SU-DHL-6 (cell line): ENCODE results near the gene PRR22.

Source experiments
- H2AFZ ChIP-seq: fragments of 200-600 bp; sonication (generic); 2 replicates; pipeline ENCODE4 v1.6.1; 2014; ENCODE audit warnings: low read depth, mild to moderate bottlenecking, moderate library complexity, mixed read lengths, antibody characterized with exemption, low read length; ENCODE audit not compliant: severe bottlenecking
- H3F3A ChIP-seq: fragments of 200-600 bp; shearing (Covaris generic); 2 replicates; pipeline ENCODE4 v1.6.0; 2016; ENCODE audit warnings: antibody characterized with exemption, mild to moderate bottlenecking; ENCODE audit not compliant: insufficient read depth
- H3K27ac ChIP-seq: fragments of 200-600 bp; sonication (generic); 2 replicates; pipeline ENCODE4 v1.5.1; 2016; ENCODE audit warnings: low read depth, mild to moderate bottlenecking, low read length, moderate library complexity, mixed read lengths
- H3K27me3 ChIP-seq: fragments of 200-600 bp; sonication (generic), shearing (Covaris generic); 2 replicates; pipeline ENCODE4 v1.6.0; 2014; ENCODE audit warnings: mild to moderate bottlenecking, low read length
- H3K36me3 ChIP-seq: fragments of 200-600 bp; sonication (generic); 2 replicates; pipeline ENCODE4 v1.6.1; 2014; ENCODE audit warnings: mild to moderate bottlenecking, low read length, mixed read lengths
- H3K4me2 ChIP-seq: fragments of 300-600, 200-600 bp; shearing (Covaris generic), sonication (generic); 2 replicates; pipeline ENCODE4 v1.6.0; 2014; ENCODE audit warnings: low read length, low read depth, mild to moderate bottlenecking; ENCODE audit not compliant: poor library complexity, severe bottlenecking
- H3K4me3 ChIP-seq: fragments of 200-600 bp; sonication (generic); 2 replicates; pipeline ENCODE4 v1.5.1; 2014; ENCODE audit warnings: antibody characterized with exemption, low read length, mild to moderate bottlenecking, mixed read lengths; ENCODE audit not compliant: insufficient read depth, poor library complexity, severe bottlenecking
- H3K79me2 ChIP-seq: fragments of 200-600 bp; sonication (generic); 2 replicates; pipeline ENCODE4 v1.6.1; 2014; ENCODE audit warnings: mild to moderate bottlenecking, low read length, moderate library complexity; ENCODE audit not compliant: insufficient read depth
- H3K9ac ChIP-seq: fragments of 200-600 bp; sonication (generic); 2 replicates; pipeline ENCODE4 v1.7.0; 2014; ENCODE audit warnings: mild to moderate bottlenecking, low read length
- H3K9me2 ChIP-seq: fragments of 200-600 bp; sonication (generic); replicated peaks from 2 replicates; pipeline ENCODE4 v1.6.1; 2014; ENCODE audit warnings: low read length; ENCODE audit not compliant: insufficient read depth
- H3K9me3 ChIP-seq: fragments of 200-600 bp; sonication (generic); 2 replicates; pipeline ENCODE4 v1.6.1; 2014; ENCODE audit warnings: low read length, mixed read lengths; ENCODE audit not compliant: insufficient read depth
- H4K20me1 ChIP-seq: fragments of 200-600 bp; sonication (generic); 2 replicates; pipeline ENCODE4 v1.6.1; 2014; ENCODE audit warnings: low read depth, mild to moderate bottlenecking, antibody characterized with exemption, low read length, moderate library complexity, mixed read lengths
- EZH2phosphoT487 ChIP-seq: fragments of 200-600 bp; sonication (generic), shearing (Covaris generic); conservative IDR thresholded peaks from 2 replicates; pipeline ENCODE4 v1.6.1; 2018; ENCODE audit warnings: mild to moderate bottlenecking, antibody characterized with exemption, low read length, moderate library complexity, mixed read lengths
- TF ChIP-seq, protein P1 (sequence below): fragments of 200-600 bp; sonication (generic); IDR thresholded peaks from one replicate; pipeline ENCODE4 v1.5.1; 2017; ENCODE audit warnings: antibody characterized with exemption, mild to moderate bottlenecking, low read length, moderate library complexity; ENCODE audit not compliant: insufficient read depth, poor library complexity, severe bottlenecking

Gene PRR22

DNA sequence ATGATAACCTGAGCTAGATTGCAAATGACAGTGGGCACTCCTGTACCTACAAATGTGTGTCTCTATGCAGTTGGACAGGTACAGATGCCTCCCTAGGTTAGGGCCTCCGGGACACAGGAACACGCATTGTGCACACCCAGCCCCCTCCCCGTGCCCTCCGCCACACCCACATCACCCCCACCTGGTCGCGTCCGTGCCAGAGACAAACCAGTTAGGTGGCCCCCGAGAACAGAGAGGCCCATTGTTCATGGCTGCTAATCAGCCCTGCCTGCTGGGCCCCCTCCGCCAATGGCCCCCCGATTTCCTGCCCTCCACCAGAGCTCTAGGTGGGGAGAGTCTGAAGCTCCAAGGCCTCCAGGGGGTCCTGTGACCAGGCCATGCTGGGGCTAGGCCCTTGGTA lies 34.0 kb upstream of the PRR22 start:
- Histone ChIP-seq H3K9me3 (no peaks in the 10 kb centered on the region), H3K9me2 (no peaks in the 10 kb centered on the region), H3K4me2 (no peak overlapping the region), H3K27ac (no peak overlapping the region), H3F3A (no peaks in the 10 kb centered on the region), H3K27me3 (no peaks in the 10 kb centered on the region), H3K9ac (no peak overlapping the region), H2AFZ (no peak overlapping the region), H4K20me1 (no peaks in the 10 kb centered on the region), H3K36me3 (no peaks in the 10 kb centered on the region), H3K79me2 (no peaks in the 10 kb centered on the region), H3K4me3 (no peak overlapping the region)
- TF ChIP-seq, protein P1, sequence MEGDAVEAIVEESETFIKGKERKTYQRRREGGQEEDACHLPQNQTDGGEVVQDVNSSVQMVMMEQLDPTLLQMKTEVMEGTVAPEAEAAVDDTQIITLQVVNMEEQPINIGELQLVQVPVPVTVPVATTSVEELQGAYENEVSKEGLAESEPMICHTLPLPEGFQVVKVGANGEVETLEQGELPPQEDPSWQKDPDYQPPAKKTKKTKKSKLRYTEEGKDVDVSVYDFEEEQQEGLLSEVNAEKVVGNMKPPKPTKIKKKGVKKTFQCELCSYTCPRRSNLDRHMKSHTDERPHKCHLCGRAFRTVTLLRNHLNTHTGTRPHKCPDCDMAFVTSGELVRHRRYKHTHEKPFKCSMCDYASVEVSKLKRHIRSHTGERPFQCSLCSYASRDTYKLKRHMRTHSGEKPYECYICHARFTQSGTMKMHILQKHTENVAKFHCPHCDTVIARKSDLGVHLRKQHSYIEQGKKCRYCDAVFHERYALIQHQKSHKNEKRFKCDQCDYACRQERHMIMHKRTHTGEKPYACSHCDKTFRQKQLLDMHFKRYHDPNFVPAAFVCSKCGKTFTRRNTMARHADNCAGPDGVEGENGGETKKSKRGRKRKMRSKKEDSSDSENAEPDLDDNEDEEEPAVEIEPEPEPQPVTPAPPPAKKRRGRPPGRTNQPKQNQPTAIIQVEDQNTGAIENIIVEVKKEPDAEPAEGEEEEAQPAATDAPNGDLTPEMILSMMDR, result no peak
- TF ChIP-seq EZH2phosphoT487, result no peak

GRCh38 chr19:5817218-5817617 lies 32.7 kb upstream of the PRR22 start:
- Histone ChIP-seq H3K4me2 (no peak overlapping the region), H4K20me1 (no peaks in the 10 kb centered on the region), H3K27ac (no peak overlapping the region), H3F3A (no peaks in the 10 kb centered on the region), H2AFZ (no peak overlapping the region), H3K4me3 (no peak overlapping the region), H3K9ac (no peak overlapping the region), H3K36me3 (no peaks in the 10 kb centered on the region), H3K9me3 (no peaks in the 10 kb centered on the region), H3K9me2 (no peaks in the 10 kb centered on the region), H3K79me2 (no peaks in the 10 kb centered on the region), H3K27me3 (no peaks in the 10 kb centered on the region)
- no peak for TF ChIP-seq EZH2phosphoT487
- TF ChIP-seq, protein P1, result no peak

GRCh38 chr19:5814852-5815246 lies 30.3 kb upstream of the PRR22 start:
- Histone ChIP-seq H3K4me2 (no peak overlapping the region), H3K9ac (no peak overlapping the region)
- TF ChIP-seq, protein P1, result no peak
- no peak for TF ChIP-seq EZH2phosphoT487

More at GRCh38 chr19:5814852-5815246, 30.3 kb upstream of the PRR22 start:
- H3K27ac ChIP-seq, result no peak overlapping the region
- no peaks in the 10 kb centered on the region for H3K27me3 ChIP-seq
- no peaks in the 10 kb centered on the region for H3K9me2 ChIP-seq
- no peaks in the 10 kb centered on the region for H3K9me3 ChIP-seq
- no peak overlapping the region for H2AFZ ChIP-seq
- no peaks in the 10 kb centered on the region for H3F3A ChIP-seq
- H3K4me3 ChIP-seq, result no peak overlapping the region
- H3K79me2 ChIP-seq, result no peaks in the 10 kb centered on the region
- no peaks in the 10 kb centered on the region for H3K36me3 ChIP-seq
- H4K20me1 ChIP-seq, result no peaks in the 10 kb centered on the region
